HepG2 (cell line): ENCODE data around the gene SEMA7A. TPM values are rescaled to one million over a fixed set of nuclear protein-coding genes. Genes with fewer than 3 reads are reported as not detected.

Experiments used
- ATAC-seq: fragments of 200-7000 bp; cut with Tn5 transposase; 3 replicates; pipeline ENCODE4 v1.9.1; 2020; ENCODE audit warnings: mild to moderate bottlenecking, moderate library complexity
- BruUV-seq: library from RNA; stranded (reverse); fragments of 400-500 nt; replicated peaks from 2 replicates; lab custom pipeline; 2021; lab: Mats Ljungman, UMichigan
- CTCF ChIA-PET: fragments of 300-600 bp; formaldehyde crosslinking; extraction: SDS; loops from one replicate; lab custom pipeline; 2021; ENCODE audit warnings: low total read pairs, inconsistent platforms, low intra/inter-chr PET ratio; lab: Yijun Ruan, JAX
- POLR2A ChIA-PET: fragments of 350-600 bp; sonication (Branson Sonifier 250); formaldehyde crosslinking; loops from one replicate; lab custom pipeline; 2020; ENCODE audit warnings: antibody characterized with exemption, inconsistent platforms; lab: Yijun Ruan, JAX
- DNase-seq: peaks from one replicate; pipeline ENCODE4 v3.0.0-alpha.2; 2015; ENCODE audit warnings: low spot score
- FAIRE-seq: peaks from 3 replicates; lab custom pipeline; 2011; peaks lifted over from hg19 to GRCh38; lab: Jason Lieb, UNC
- H2AFZ ChIP-seq: one replicate; pipeline ENCODE4 v1.6.1; 2011; ENCODE audit warnings: low read length, inconsistent platforms
- H3K27ac ChIP-seq: fragments of 300-600 bp; 3 replicates; pipeline ENCODE4 v1.8.0; 2011; ENCODE audit warnings: mixed run types, mild to moderate bottlenecking, mixed read lengths, low read length, inconsistent platforms; ENCODE audit not compliant: insufficient read depth; ENCODE audit errors: extremely low read length
- H3K27me3 ChIP-seq, 2 experiments: fragments of 200-600 bp in 1 of 2; 2 replicates in 1 of 2; 3 replicates in 1 of 2; pipeline versions ENCODE4 v1.6.0 to v1.8.0; 2011; ENCODE audit warnings: low read length in 2 of 2, mild to moderate bottlenecking in 2 of 2, moderate library complexity in 2 of 2, inconsistent platforms in 1 of 2; ENCODE audit not compliant: insufficient read depth in 2 of 2, control insufficient read depth in 1 of 2
- H3K36me3 ChIP-seq, 2 experiments: fragments of 200-600 bp in 1 of 2; replicated peaks in 1 of 2; 2 replicates in 1 of 2; 3 replicates in 1 of 2; pipeline versions ENCODE4 v1.5.1 to v1.8.0; 2011; ENCODE audit warnings: low read length in 2 of 2, inconsistent platforms in 1 of 2; ENCODE audit not compliant: insufficient read depth in 2 of 2, control insufficient read depth in 1 of 2
- H3K4me1 ChIP-seq: 2 replicates; pipeline ENCODE4 v1.5.1; 2012; ENCODE audit warnings: low read length, inconsistent platforms; ENCODE audit not compliant: insufficient read depth
- H3K4me2 ChIP-seq: 2 replicates; pipeline ENCODE4 v1.6.0; 2011; ENCODE audit warnings: low read depth, low read length, inconsistent platforms
- H3K4me3 ChIP-seq, 3 experiments: fragments of 200-600 bp in 1 of 3; sonication (generic), shearing (Covaris generic) in 1 of 3; replicated peaks in 1 of 3; 2 replicates each; pipeline ENCODE4 v1.5.1; 2011 to 2016; ENCODE audit warnings: low read length in 3 of 3, inconsistent platforms in 2 of 3, low read depth in 2 of 3, mild to moderate bottlenecking in 2 of 3, control low read depth in 1 of 3, mixed read lengths in 1 of 3; ENCODE audit not compliant: insufficient read depth in 1 of 3
- H3K79me2 ChIP-seq: one replicate; pipeline ENCODE4 v1.6.1; 2011; ENCODE audit warnings: low read length, inconsistent platforms; ENCODE audit not compliant: insufficient read depth
- H3K9ac ChIP-seq: 2 replicates; pipeline ENCODE4 v1.6.0; 2011; ENCODE audit warnings: mild to moderate bottlenecking, low read depth, low read length, inconsistent platforms; ENCODE audit not compliant: insufficient read depth
- H3K9me3 ChIP-seq: 2 replicates; pipeline ENCODE4 v1.5.1; 2012; ENCODE audit warnings: mild to moderate bottlenecking, low read length
- H4K20me1 ChIP-seq: 2 replicates; pipeline ENCODE4 v1.6.0; 2011; ENCODE audit warnings: inconsistent platforms, mild to moderate bottlenecking, low read length, moderate library complexity; ENCODE audit not compliant: insufficient read depth
- ESRRA ChIP-seq: sonication (generic); formaldehyde crosslinking; IDR thresholded peaks from 2 replicates; pipeline ENCODE4 v1.5.1; 2020; ENCODE audit warnings: mild to moderate bottlenecking, low read depth, missing genetic modification reagents
- PHF20 ChIP-seq: sonication (generic); formaldehyde crosslinking; IDR thresholded peaks from 2 replicates; pipeline ENCODE4 v1.5.0; 2020; ENCODE audit warnings: mild to moderate bottlenecking, missing genetic modification reagents
- RBM39 ChIP-seq: fragments of 200-400 bp; formaldehyde crosslinking; IDR thresholded peaks from one replicate; pipeline ENCODE4 v1.6.1; 2018; ENCODE audit warnings: antibody characterized with exemption, mild to moderate bottlenecking, low read depth, low read length; ENCODE audit not compliant: poor library complexity, severe bottlenecking
- SRSF9 ChIP-seq: fragments of 200-400 bp; formaldehyde crosslinking; IDR thresholded peaks from 2 replicates; pipeline ENCODE4 v1.6.1; 2018; ENCODE audit warnings: borderline replicate concordance, mild to moderate bottlenecking, low read depth, low read length; ENCODE audit not compliant: insufficient read depth, poor library complexity, severe bottlenecking
- TBP ChIP-seq: sonication (generic); formaldehyde crosslinking; IDR thresholded peaks from 2 replicates; pipeline ENCODE4 v1.5.0; 2020; ENCODE audit warnings: missing genetic modification reagents
- ZMYM3 ChIP-seq: sonication (generic); formaldehyde crosslinking; IDR thresholded peaks from 2 replicates; pipeline ENCODE4 v1.5.1; 2020; ENCODE audit warnings: mild to moderate bottlenecking, missing genetic modification reagents
- ZNF558 ChIP-seq: sonication (generic); formaldehyde crosslinking; IDR thresholded peaks from 2 replicates; pipeline ENCODE4 v1.9.0; 2022; ENCODE audit warnings: mild to moderate bottlenecking, missing genetic modification reagents, borderline replicate concordance
- ZNF569 ChIP-seq: sonication (generic); formaldehyde crosslinking; IDR thresholded peaks from 2 replicates; pipeline ENCODE4 v1.5.0; 2020; ENCODE audit warnings: mild to moderate bottlenecking, missing genetic modification reagents, moderate library complexity, borderline replicate concordance
- WGBS: methylation state at CpG from one replicate; pipeline ENCODE4 v1.1.6; 2017; ENCODE audit warnings: low lambda C conversion rate; 5-methylcytosine and 5-hydroxymethylcytosine counted together
- in situ Hi-C: cut with HindIII; loops from 2 replicates; pipeline ENCODE4 v1.10.0; 2017; ENCODE audit warnings: low pct_unique_long_range_greater_than_20kb; ENCODE audit not compliant: extremely low pct_ligation_motif_present
- intact Hi-C: fragments of 100-400 bp; cut with micrococcal nuclease; formaldehyde crosslinking; loops from one replicate; pipeline ENCODE4 v1.10.0; 2022; ENCODE audit not compliant: unreplicated experiment
- polyA plus RNA-seq, 8 experiments: library from polyadenylated mRNA; depleted of rRNA in 3 of 8; stranded (reverse) in 7 of 8; unstranded in 1 of 8; fragments of >200 nt; fragmentation: Illumina TruSeq in 4 of 8; extraction: Trizol in 4 of 8; gene quantifications; 2 replicates each; pipeline versions ENCODE4 v1.2.1 to v1.2.3, GENCODE V29; 2011 to 2016; ENCODE audit warnings: low read depth in 4 of 8, missing spikeins in 1 of 8, mixed read lengths in 1 of 8; ENCODE audit not compliant: insufficient read depth in 1 of 8
- total RNA-seq, 5 experiments: library from RNA; depleted of rRNA; stranded (reverse); fragments of >200 nt; fragmentation: Illumina TruSeq; extraction: Trizol; gene quantifications; 2 replicates each; pipeline ENCODE4 v1.2.3, GENCODE V29; 2016; ENCODE audit warnings: low read depth in 1 of 5

SEMA7A gene
- total and polyA plus RNA-seq, 2 of the 13 experiments (the other 11 are each of a cell fraction or from before 2014, with no cell fraction given) = 9.0 to 15.8 TPM

DNA sequence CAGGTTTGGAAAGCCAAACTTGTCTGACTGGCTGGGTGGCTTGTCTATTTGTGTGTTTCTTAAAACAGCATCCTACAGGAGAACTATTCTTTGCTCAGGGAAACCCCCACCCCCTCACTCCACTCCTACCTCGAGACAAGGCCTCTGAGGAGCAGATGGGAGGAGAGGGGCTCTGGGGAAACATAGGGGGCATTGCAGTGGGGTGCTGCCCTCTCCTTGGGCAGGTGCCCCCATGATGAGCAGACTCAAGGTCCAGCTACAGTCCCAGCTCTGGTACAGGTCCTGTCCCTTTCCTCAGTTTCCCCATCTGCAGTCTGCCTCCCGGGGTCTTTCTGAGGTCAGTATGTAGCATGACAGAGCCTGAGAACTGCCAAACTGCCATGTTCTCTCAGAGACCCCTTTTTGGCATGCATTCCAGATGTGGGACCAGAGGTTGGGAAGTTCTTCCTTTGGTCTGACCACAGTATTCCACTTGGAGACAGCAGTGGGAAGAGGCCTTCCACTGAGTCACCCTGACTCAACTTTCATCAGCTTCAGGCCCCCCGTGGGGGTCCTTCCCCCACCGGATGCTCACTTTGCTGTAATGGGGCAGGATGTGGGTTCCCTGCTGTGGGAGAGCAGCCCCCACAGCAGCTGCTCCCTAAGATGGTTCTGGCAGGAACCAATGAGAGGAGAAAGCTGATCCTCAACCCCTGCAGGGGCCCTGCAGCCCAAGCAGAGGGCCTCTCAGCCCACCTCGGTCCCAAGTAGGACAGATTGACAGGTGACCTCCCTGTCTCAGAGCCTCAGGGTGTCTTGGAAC lies 34.0 kb downstream of the SEMA7A start:
- POLR2A ChIA-PET = interaction anchor here (0.8 kb wide), 1 partner anchor 43 kb away, joined by 3 read pairs; no protein-coding TSS in a partner anchor
- ATAC-seq (no peak), DNase-seq (no peak), FAIRE-seq (no peak)
- no peaks in the 10 kb centered on the region for H3K36me3 ChIP-seq
- H3K79me2 ChIP-seq = no peaks in the 10 kb centered on the region
- in situ Hi-C loops (no loop called here), intact Hi-C loops (no loop called here)
- H3K9me3 ChIP-seq = no peaks in the 10 kb centered on the region
- no peak overlapping the region for H3K4me3 ChIP-seq
- no TSS peak for BruUV-seq
- H3K9ac ChIP-seq = no peak overlapping the region
- no peak overlapping the region for H2AFZ ChIP-seq
- 50% methylated on average over 2 of the region's 5 CpGs for WGBS
- H3K4me1 ChIP-seq = peaks cover 63% of the 10 kb centered on the region
- H4K20me1 ChIP-seq = no peaks in the 10 kb centered on the region
- no peak for TF ChIP-seq ESRRA (CRISPR knock-in tag)
- 0 out of 2 replicates have a peak, but pooled peaks have one; percentile 16 for TF ChIP-seq ZMYM3
- TF ChIP-seq PHF20 = no peak
- no peak for TF ChIP-seq RBM39
- no peak for TF ChIP-seq SRSF9
- no peak overlapping the region for H3K27ac ChIP-seq
- H3K4me2 ChIP-seq = no peak overlapping the region
- CTCF ChIA-PET = no interaction called here
- peaks cover 8 to 52% of the 10 kb centered on the region in 2 experiments for H3K27me3 ChIP-seq

DNA sequence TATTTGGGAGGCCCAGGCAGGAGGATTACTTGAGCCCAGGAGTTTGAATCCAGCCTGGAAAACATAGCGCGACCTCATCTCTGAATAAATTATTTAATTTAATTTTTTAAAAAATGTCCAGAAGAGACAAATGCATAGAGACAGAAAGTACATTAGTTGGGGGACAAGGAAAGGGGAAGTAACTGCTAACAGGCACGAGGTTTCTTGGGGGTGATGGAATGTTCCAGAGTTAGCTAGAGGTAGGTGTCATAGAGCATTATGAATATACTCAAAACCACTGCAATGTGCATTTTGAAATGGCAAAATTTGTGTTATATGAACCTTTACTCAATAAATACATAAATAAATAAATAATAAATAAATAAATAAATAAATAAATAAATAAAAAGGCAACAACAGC lies 34.7 kb downstream of the SEMA7A start:
- in situ Hi-C loops = no loop called here

More for the DNA sequence above, 34.7 kb downstream of the SEMA7A start:
- POLR2A ChIA-PET = interaction anchor here (0.8 kb wide), 1 partner anchor 44 kb away, joined by 3 read pairs; no protein-coding TSS in a partner anchor
- 88% methylated on average over 3 of the region's 3 CpGs for WGBS
- intact Hi-C loops = no loop called here
- H3K9ac ChIP-seq = no peak overlapping the region
- no peak overlapping the region for H2AFZ ChIP-seq
- H3K27me3 ChIP-seq = peaks cover 10 to 58% of the 10 kb centered on the region in 2 experiments
- peaks cover 62% of the 10 kb centered on the region for H3K4me1 ChIP-seq
- no peak for TF ChIP-seq ZNF558
- no peak for TF ChIP-seq ZNF569 (CRISPR knock-in tag)
- TF ChIP-seq TBP (CRISPR knock-in tag) = no peak
- ATAC-seq = no peak
- no peak overlapping the region for H3K4me3 ChIP-seq
- no peak for DNase-seq
- no peaks in the 10 kb centered on the region for H3K9me3 ChIP-seq
- FAIRE-seq = no peak
- H3K36me3 ChIP-seq = no peaks in the 10 kb centered on the region
- no peaks in the 10 kb centered on the region for H4K20me1 ChIP-seq
- H3K27ac ChIP-seq = no peak overlapping the region
- no peaks in the 10 kb centered on the region for H3K79me2 ChIP-seq
- no TSS peak for BruUV-seq
- CTCF ChIA-PET = no interaction called here
- H3K4me2 ChIP-seq = no peak overlapping the region
